ENCODE data around the gene ST6GALNAC5. TPM values are rescaled to one million over a fixed set of nuclear protein-coding genes. Genes with fewer than 3 reads are reported as not detected.

The ST6GALNAC5 gene
- total RNA-seq, 3 donors from 2014 or later (not counting 1 experiment from before 2014, with no cell fraction given) = not detected

DNA sequence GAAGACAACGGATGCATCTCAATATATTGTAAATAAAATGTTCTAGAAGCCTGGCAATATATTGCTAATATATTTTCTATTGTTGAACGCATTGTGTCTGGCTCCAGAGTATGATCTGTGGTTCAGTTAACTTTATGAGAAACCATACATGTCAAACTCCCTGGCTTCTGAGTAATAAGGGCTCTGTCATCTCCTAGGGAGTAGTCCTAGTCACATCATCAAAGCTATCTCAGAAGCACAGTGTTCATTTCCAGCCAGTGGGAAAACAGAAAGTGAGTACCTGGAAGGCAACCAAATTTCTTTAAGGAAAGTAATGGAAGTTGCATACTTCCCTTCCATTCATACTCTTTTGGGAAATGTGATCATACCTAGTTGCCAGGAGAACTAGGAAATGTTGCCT lies 27.0 kb upstream of the ST6GALNAC5 start:
- no peaks in the 10 kb centered on the region for H3K9me3 ChIP-seq (ENCODE audit: control insufficient read depth, insufficient read depth, low read length)
- no peak for ATAC-seq
- Mint-ChIP-seq H3K27ac (no peak overlapping the region), H3K9me3 (peaks cover 3% of the 10 kb centered on the region in 2 donors), H3K27me3 (ENCODE audit: low read depth in 2 of 2) (peaks cover 4 to 6% of the 10 kb centered on the region in 2 donors), H3K4me1 (peaks cover 6 to 12% of the 10 kb centered on the region in 2 donors), H3K36me3 (no peaks in the 10 kb centered on the region), H3K4me3 (no peak overlapping the region)
- H3K4me1 ChIP-seq (ENCODE audit: control insufficient read depth, insufficient read depth, low read length) = peaks cover 4% of the 10 kb centered on the region
- WGBS (ENCODE audit: insufficient coverage) = 100% methylated on average over 1 of the region's 2 CpGs
- H3K36me3 ChIP-seq (ENCODE audit: control insufficient read depth, insufficient read depth, low read length) = no peaks in the 10 kb centered on the region
- no peak for DNase-seq
- no peak overlapping the region for H3K27ac ChIP-seq (ENCODE audit: low read length)
- TF ChIP-seq, protein P1, sequence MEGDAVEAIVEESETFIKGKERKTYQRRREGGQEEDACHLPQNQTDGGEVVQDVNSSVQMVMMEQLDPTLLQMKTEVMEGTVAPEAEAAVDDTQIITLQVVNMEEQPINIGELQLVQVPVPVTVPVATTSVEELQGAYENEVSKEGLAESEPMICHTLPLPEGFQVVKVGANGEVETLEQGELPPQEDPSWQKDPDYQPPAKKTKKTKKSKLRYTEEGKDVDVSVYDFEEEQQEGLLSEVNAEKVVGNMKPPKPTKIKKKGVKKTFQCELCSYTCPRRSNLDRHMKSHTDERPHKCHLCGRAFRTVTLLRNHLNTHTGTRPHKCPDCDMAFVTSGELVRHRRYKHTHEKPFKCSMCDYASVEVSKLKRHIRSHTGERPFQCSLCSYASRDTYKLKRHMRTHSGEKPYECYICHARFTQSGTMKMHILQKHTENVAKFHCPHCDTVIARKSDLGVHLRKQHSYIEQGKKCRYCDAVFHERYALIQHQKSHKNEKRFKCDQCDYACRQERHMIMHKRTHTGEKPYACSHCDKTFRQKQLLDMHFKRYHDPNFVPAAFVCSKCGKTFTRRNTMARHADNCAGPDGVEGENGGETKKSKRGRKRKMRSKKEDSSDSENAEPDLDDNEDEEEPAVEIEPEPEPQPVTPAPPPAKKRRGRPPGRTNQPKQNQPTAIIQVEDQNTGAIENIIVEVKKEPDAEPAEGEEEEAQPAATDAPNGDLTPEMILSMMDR (IDR thresholded peaks at IDR 0.05) = no peak
- intact Hi-C loops (cut with micrococcal nuclease) = no loop called here
- no peak overlapping the region for H3K4me3 ChIP-seq (ENCODE audit: low read length)
- no peaks in the 10 kb centered on the region for H3K27me3 ChIP-seq (ENCODE audit: control insufficient read depth, insufficient read depth, low read length)

DNA sequence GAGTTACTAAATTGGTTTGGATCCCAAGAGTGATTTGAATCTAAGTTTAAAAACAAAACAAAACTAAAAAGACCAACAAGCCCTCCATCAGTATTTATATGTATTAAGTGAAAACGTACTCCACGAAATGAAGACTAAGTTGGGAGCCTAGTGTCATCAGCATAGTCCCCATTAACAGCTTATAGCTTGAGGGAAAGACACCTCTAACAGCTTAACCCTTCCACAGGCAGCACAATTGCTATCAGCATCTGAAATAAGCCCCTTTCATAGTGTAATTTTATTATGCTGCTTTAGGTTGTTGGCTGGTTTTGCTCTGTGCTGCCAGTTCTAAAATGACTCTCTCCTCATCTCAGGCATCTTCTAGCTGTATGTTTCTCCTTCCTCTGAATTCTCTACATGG lies 25.8 kb upstream of the ST6GALNAC5 start:
- H3K9me3 ChIP-seq (ENCODE audit: control insufficient read depth, insufficient read depth, low read length) = no peaks in the 10 kb centered on the region
- Mint-ChIP-seq H3K27me3 (ENCODE audit: low read depth in 2 of 2) (no peaks in the 10 kb centered on the region), H3K4me3 (no peak overlapping the region), H3K4me1 (peaks cover 6 to 12% of the 10 kb centered on the region in 2 donors), H3K27ac (no peak overlapping the region), H3K36me3 (no peaks in the 10 kb centered on the region), H3K9me3 (no peaks in the 10 kb centered on the region)
- H3K4me3 ChIP-seq (ENCODE audit: low read length) = no peak overlapping the region
- H3K27me3 ChIP-seq (ENCODE audit: control insufficient read depth, insufficient read depth, low read length) = no peaks in the 10 kb centered on the region
- WGBS (ENCODE audit: insufficient coverage) = 62% methylated on average over 2 of the region's 2 CpGs
- H3K36me3 ChIP-seq (ENCODE audit: control insufficient read depth, insufficient read depth, low read length) = no peaks in the 10 kb centered on the region
- H3K4me1 ChIP-seq (ENCODE audit: control insufficient read depth, insufficient read depth, low read length) = peaks cover 4% of the 10 kb centered on the region
- intact Hi-C loops (cut with micrococcal nuclease) = no loop called here
- DNase-seq (no peak), ATAC-seq (no peak)
- H3K27ac ChIP-seq (ENCODE audit: low read length) = no peak overlapping the region
- TF ChIP-seq, protein P1 (IDR thresholded peaks at IDR 0.05) = no peak

DNA sequence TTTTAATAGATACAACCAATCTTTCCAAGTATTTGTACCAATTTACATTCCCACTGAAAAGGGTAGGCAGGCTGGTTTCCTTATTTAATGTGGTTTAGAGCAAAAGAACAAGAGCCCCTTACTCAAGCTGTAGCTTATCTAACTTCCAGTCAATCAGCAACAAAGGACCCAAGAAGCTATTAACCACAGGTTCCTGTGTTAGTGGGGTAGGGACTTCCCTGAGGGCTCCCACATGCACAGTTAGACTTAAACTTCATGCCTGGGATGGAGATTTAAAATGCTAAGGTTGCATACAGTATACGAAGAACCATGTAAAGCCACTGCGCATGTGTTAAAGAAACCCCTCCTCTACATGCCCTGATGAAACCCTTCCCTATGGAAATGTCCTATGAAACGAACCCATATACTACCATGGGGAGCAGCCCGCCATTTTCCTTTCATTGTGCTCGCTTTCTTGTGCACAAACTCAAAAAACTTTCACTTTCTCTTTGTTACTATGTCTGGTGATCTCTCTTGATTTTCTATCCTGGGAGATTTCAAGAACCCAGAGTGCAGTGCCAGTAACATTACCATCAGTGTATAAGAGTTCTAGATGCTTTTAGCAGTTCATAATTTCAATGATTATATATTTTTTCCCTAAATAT lies 23.3 kb upstream of the ST6GALNAC5 start:
- peaks cover 0 to 2% of the 10 kb centered on the region in 2 donors for H3K9me3 Mint-ChIP-seq
- H3K4me3 Mint-ChIP-seq = peak overlapping the region; percentile 45
- H3K27me3 ChIP-seq (ENCODE audit: control insufficient read depth, insufficient read depth, low read length) = no peaks in the 10 kb centered on the region
- intact Hi-C loops (cut with micrococcal nuclease) = no loop called here
- H3K4me1 Mint-ChIP-seq = peaks cover 6 to 12% of the 10 kb centered on the region in 2 donors
- WGBS (ENCODE audit: insufficient coverage) = 81% methylated on average over 5 of the region's 5 CpGs
- H3K4me3 ChIP-seq (ENCODE audit: low read length) = no peak overlapping the region
- H3K9me3 ChIP-seq (ENCODE audit: control insufficient read depth, insufficient read depth, low read length) = no peaks in the 10 kb centered on the region
- ATAC-seq (no peak), DNase-seq (peak in 1 of 2 donors; percentile 11)
- H3K4me1 ChIP-seq (ENCODE audit: control insufficient read depth, insufficient read depth, low read length) = peaks cover 4% of the 10 kb centered on the region
- no peaks in the 10 kb centered on the region for H3K27me3 Mint-ChIP-seq (ENCODE audit: low read depth in 2 of 2)
- no peaks in the 10 kb centered on the region for H3K36me3 Mint-ChIP-seq
- no peaks in the 10 kb centered on the region for H3K36me3 ChIP-seq (ENCODE audit: control insufficient read depth, insufficient read depth, low read length)
- no peak overlapping the region for H3K27ac Mint-ChIP-seq
- TF ChIP-seq, protein P1 (IDR thresholded peaks at IDR 0.05) = no peak
- H3K27ac ChIP-seq (ENCODE audit: low read length) = no peak overlapping the region

DNA sequence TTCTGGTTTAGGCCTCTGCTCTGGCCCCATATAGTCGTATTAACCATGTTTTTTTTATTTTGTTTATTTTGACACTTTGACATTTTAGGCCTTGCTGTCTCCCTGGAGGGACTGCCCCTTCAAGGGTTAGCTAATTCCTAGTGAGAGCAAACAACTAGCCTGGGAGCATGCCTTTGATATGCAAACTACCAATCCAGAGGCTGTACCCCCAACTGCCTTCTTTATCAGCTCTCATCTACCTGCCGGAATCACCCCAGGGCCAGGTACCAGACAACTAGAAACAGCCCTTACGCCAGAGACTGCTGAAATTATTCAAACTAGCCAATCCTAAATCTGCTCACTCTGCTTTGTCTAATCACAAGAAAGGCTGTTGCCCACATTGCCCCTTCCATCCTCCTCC lies 13.0 kb upstream of the ST6GALNAC5 start:
- no peaks in the 10 kb centered on the region for H3K36me3 Mint-ChIP-seq
- TF ChIP-seq, protein P1 (IDR thresholded peaks at IDR 0.05) = no peak
- intact Hi-C loops (cut with micrococcal nuclease) = no loop called here
- no peaks in the 10 kb centered on the region for H3K4me1 ChIP-seq (ENCODE audit: control insufficient read depth, insufficient read depth, low read length)
- H3K4me3 Mint-ChIP-seq = no peak overlapping the region
- H3K4me3 ChIP-seq (ENCODE audit: low read length) = no peak overlapping the region
- H3K27ac ChIP-seq (ENCODE audit: low read length) = no peak overlapping the region
- H3K4me1 Mint-ChIP-seq = no peaks in the 10 kb centered on the region
- no peak for ATAC-seq
- no peak for DNase-seq
- peaks cover 0 to 3% of the 10 kb centered on the region in 2 donors for H3K27me3 Mint-ChIP-seq (ENCODE audit: low read depth in 2 of 2)
- H3K36me3 ChIP-seq (ENCODE audit: control insufficient read depth, insufficient read depth, low read length) = no peaks in the 10 kb centered on the region
- H3K9me3 ChIP-seq (ENCODE audit: control insufficient read depth, insufficient read depth, low read length) = no peaks in the 10 kb centered on the region
- no peaks in the 10 kb centered on the region for H3K9me3 Mint-ChIP-seq
- no peaks in the 10 kb centered on the region for H3K27me3 ChIP-seq (ENCODE audit: control insufficient read depth, insufficient read depth, low read length)
- no peak overlapping the region for H3K27ac Mint-ChIP-seq
- 84% methylated on average over 3 of the region's 3 CpGs for WGBS (ENCODE audit: insufficient coverage)
